Astrocyte (in vitro differentiated cells and primary cell): Measurements from ENCODE around the gene H1-8.

Experiments
- CTCF ChIP-seq: IDR thresholded peaks from 2 replicates; pipeline ENCODE4 v1.5.1; 2011; ENCODE audit warnings: low read depth, mild to moderate bottlenecking, inconsistent platforms, low read length, moderate library complexity; ENCODE audit not compliant: insufficient read depth
- EZH2 ChIP-seq: IDR thresholded peaks from 2 replicates; pipeline ENCODE4 v1.6.1; 2012; ENCODE audit warnings: mild to moderate bottlenecking, low read length, inconsistent platforms; ENCODE audit not compliant: insufficient read depth

- no peak for TF ChIP-seq CTCF
- TF ChIP-seq EZH2: no peak
These were observed 16.0 kb downstream of the H1-8 start for GRCh38 chr3:129558772-129559564.
